ENCODE data around the gene GTF2A1.
A peak's percentile ranks its signal among the peaks of the same experiment; 100 is the strongest.

GTF2A1 gene

GRCh38 chr14:81192594-81192993 is 28.2 kb downstream of the GTF2A1 start:
- no peak overlapping the region for H3K27ac ChIP-seq (ENCODE audit: low read depth, low read length)

GRCh38 chr14:81187832-81188522 is 32.8 kb downstream of the GTF2A1 start:
- no peaks in the 10 kb centered on the region for H3K9me3 ChIP-seq (ENCODE audit: control insufficient read depth in 5 of 5, low read length in 5 of 5)
- H3K9ac ChIP-seq (ENCODE audit: low read length in 5 of 5): no peak overlapping the region
- no peaks in the 10 kb centered on the region for H3K27me3 ChIP-seq (ENCODE audit: control insufficient read depth in 5 of 5, insufficient read depth in 4 of 5, low read length in 5 of 5)
- no peak overlapping the region for H3K27ac ChIP-seq (ENCODE audit: low read depth, low read length)
- no peak overlapping the region for H3K4me3 ChIP-seq (ENCODE audit: low read depth in 1 of 5, low read length in 5 of 5)
- peaks cover 26 to 56% (median 35%) of the 10 kb centered on the region in 5 donors for H3K36me3 ChIP-seq (ENCODE audit: control insufficient read depth in 5 of 5, insufficient read depth in 5 of 5, low read length in 5 of 5)
- peaks cover 0 to 3% (median 0%) of the 10 kb centered on the region in 5 donors for H3K4me1 ChIP-seq (ENCODE audit: control insufficient read depth in 5 of 5, insufficient read depth in 5 of 5, low read length in 5 of 5)

More at GRCh38 chr14:81192594-81192993, 28.2 kb downstream of the GTF2A1 start:
- no peak overlapping the region for H3K4me3 ChIP-seq (ENCODE audit: low read depth in 1 of 5, low read length in 5 of 5)
- H3K9ac ChIP-seq (ENCODE audit: low read length in 5 of 5): no peak overlapping the region
- H3K9me3 ChIP-seq (ENCODE audit: control insufficient read depth in 5 of 5, low read length in 5 of 5): no peaks in the 10 kb centered on the region
- no peaks in the 10 kb centered on the region for H3K27me3 ChIP-seq (ENCODE audit: control insufficient read depth in 5 of 5, insufficient read depth in 4 of 5, low read length in 5 of 5)
- no peaks in the 10 kb centered on the region for H3K4me1 ChIP-seq (ENCODE audit: control insufficient read depth in 5 of 5, insufficient read depth in 5 of 5, low read length in 5 of 5)
- peaks cover 44 to 68% (median 54%) of the 10 kb centered on the region in 5 donors for H3K36me3 ChIP-seq (ENCODE audit: control insufficient read depth in 5 of 5, insufficient read depth in 5 of 5, low read length in 5 of 5)

GRCh38 chr14:81179631-81180030 is 41.1 kb downstream of the GTF2A1 start:
- Histone ChIP-seq H3K36me3 (ENCODE audit: control insufficient read depth in 5 of 5, insufficient read depth in 5 of 5, low read length in 5 of 5) (peaks cover 4 to 24% (median 7%) of the 10 kb centered on the region in 5 donors), H3K4me1 (ENCODE audit: control insufficient read depth in 5 of 5, insufficient read depth in 5 of 5, low read length in 5 of 5) (peaks cover 0 to 10% (median 3%) of the 10 kb centered on the region in 5 donors), H3K27me3 (ENCODE audit: control insufficient read depth in 5 of 5, insufficient read depth in 4 of 5, low read length in 5 of 5) (no peaks in the 10 kb centered on the region), H3K9ac (ENCODE audit: low read length in 5 of 5) (no peak overlapping the region), H3K4me3 (ENCODE audit: low read depth in 1 of 5, low read length in 5 of 5) (no peak overlapping the region), H3K27ac (ENCODE audit: low read depth, low read length) (peak overlapping the region; percentile 12), H3K9me3 (ENCODE audit: control insufficient read depth in 5 of 5, low read length in 5 of 5) (no peaks in the 10 kb centered on the region)

- Histone ChIP-seq H3K4me3 (ENCODE audit: low read depth in 1 of 5, low read length in 5 of 5) (no peak overlapping the region), H3K9me3 (ENCODE audit: control insufficient read depth in 5 of 5, low read length in 5 of 5) (no peaks in the 10 kb centered on the region), H3K27ac (ENCODE audit: low read depth, low read length) (no peak overlapping the region), H3K9ac (ENCODE audit: low read length in 5 of 5) (no peak overlapping the region), H3K27me3 (ENCODE audit: control insufficient read depth in 5 of 5, insufficient read depth in 4 of 5, low read length in 5 of 5) (no peaks in the 10 kb centered on the region), H3K4me1 (ENCODE audit: control insufficient read depth in 5 of 5, insufficient read depth in 5 of 5, low read length in 5 of 5) (peaks cover 0 to 10% (median 1%) of the 10 kb centered on the region in 5 donors), H3K36me3 (ENCODE audit: control insufficient read depth in 5 of 5, insufficient read depth in 5 of 5, low read length in 5 of 5) (peaks cover 0 to 10% (median 0%) of the 10 kb centered on the region in 5 donors)
These were observed 42.7 kb downstream of the GTF2A1 start for GRCh38 chr14:81178063-81178462.

- Histone ChIP-seq H3K27me3 (ENCODE audit: control insufficient read depth in 5 of 5, insufficient read depth in 4 of 5, low read length in 5 of 5) (no peaks in the 10 kb centered on the region), H3K9ac (ENCODE audit: low read length in 5 of 5) (peak overlapping the region in 1 of 5 donors; percentile 58), H3K4me3 (ENCODE audit: low read depth in 1 of 5, low read length in 5 of 5) (peak overlapping the region in 2 of 5 donors; percentile 12 to 42)
These were observed 43.5 kb downstream of the GTF2A1 start for GRCh38 chr14:81177225-81177624.

GRCh38 chr14:81176241-81176640 is 44.5 kb downstream of the GTF2A1 start:
- H3K27me3 ChIP-seq (ENCODE audit: control insufficient read depth in 5 of 5, insufficient read depth in 4 of 5, low read length in 5 of 5): no peaks in the 10 kb centered on the region
- peaks cover 0 to 10% (median 0%) of the 10 kb centered on the region in 5 donors for H3K4me1 ChIP-seq (ENCODE audit: control insufficient read depth in 5 of 5, insufficient read depth in 5 of 5, low read length in 5 of 5)
- H3K4me3 ChIP-seq (ENCODE audit: low read depth in 1 of 5, low read length in 5 of 5): no peak overlapping the region
- H3K9ac ChIP-seq (ENCODE audit: low read length in 5 of 5): no peak overlapping the region
- H3K36me3 ChIP-seq (ENCODE audit: control insufficient read depth in 5 of 5, insufficient read depth in 5 of 5, low read length in 5 of 5): peaks cover 0 to 8% (median 0%) of the 10 kb centered on the region in 5 donors
- H3K9me3 ChIP-seq (ENCODE audit: control insufficient read depth in 5 of 5, low read length in 5 of 5): no peaks in the 10 kb centered on the region
- no peak overlapping the region for H3K27ac ChIP-seq (ENCODE audit: low read depth, low read length)

More at GRCh38 chr14:81177225-81177624, 43.5 kb downstream of the GTF2A1 start:
- H3K9me3 ChIP-seq (ENCODE audit: control insufficient read depth in 5 of 5, low read length in 5 of 5): no peaks in the 10 kb centered on the region
- peaks cover 0 to 10% (median 0%) of the 10 kb centered on the region in 5 donors for H3K4me1 ChIP-seq (ENCODE audit: control insufficient read depth in 5 of 5, insufficient read depth in 5 of 5, low read length in 5 of 5)
- peaks cover 0 to 8% (median 0%) of the 10 kb centered on the region in 5 donors for H3K36me3 ChIP-seq (ENCODE audit: control insufficient read depth in 5 of 5, insufficient read depth in 5 of 5, low read length in 5 of 5)
- peak overlapping the region; percentile 8 for H3K27ac ChIP-seq (ENCODE audit: low read depth, low read length)

GRCh38 chr14:81172881-81173280 is 47.9 kb downstream of the GTF2A1 start:
- peaks cover 0 to 27% (median 14%) of the 10 kb centered on the region in 5 donors for H3K4me1 ChIP-seq (ENCODE audit: control insufficient read depth in 5 of 5, insufficient read depth in 5 of 5, low read length in 5 of 5)
- H3K4me3 ChIP-seq (ENCODE audit: low read depth in 1 of 5, low read length in 5 of 5): no peak overlapping the region
- no peak overlapping the region for H3K9ac ChIP-seq (ENCODE audit: low read length in 5 of 5)
- H3K36me3 ChIP-seq (ENCODE audit: control insufficient read depth in 5 of 5, insufficient read depth in 5 of 5, low read length in 5 of 5): peaks cover 0 to under 1% (median 0%) of the 10 kb centered on the region in 5 donors
- no peak overlapping the region for H3K27ac ChIP-seq (ENCODE audit: low read depth, low read length)
- H3K9me3 ChIP-seq (ENCODE audit: control insufficient read depth in 5 of 5, low read length in 5 of 5): no peaks in the 10 kb centered on the region
- no peaks in the 10 kb centered on the region for H3K27me3 ChIP-seq (ENCODE audit: control insufficient read depth in 5 of 5, insufficient read depth in 4 of 5, low read length in 5 of 5)

- Histone ChIP-seq H3K9me3 (ENCODE audit: control insufficient read depth in 5 of 5, low read length in 5 of 5) (no peaks in the 10 kb centered on the region), H3K9ac (ENCODE audit: low read length in 5 of 5) (no peak overlapping the region), H3K36me3 (ENCODE audit: control insufficient read depth in 5 of 5, insufficient read depth in 5 of 5, low read length in 5 of 5) (no peaks in the 10 kb centered on the region), H3K27me3 (ENCODE audit: control insufficient read depth in 5 of 5, insufficient read depth in 4 of 5, low read length in 5 of 5) (no peaks in the 10 kb centered on the region), H3K4me1 (ENCODE audit: control insufficient read depth in 5 of 5, insufficient read depth in 5 of 5, low read length in 5 of 5) (peaks cover 0 to 24% (median 14%) of the 10 kb centered on the region in 5 donors), H3K27ac (ENCODE audit: low read depth, low read length) (no peak overlapping the region), H3K4me3 (ENCODE audit: low read depth in 1 of 5, low read length in 5 of 5) (no peak overlapping the region)
These were observed 48.4 kb downstream of the GTF2A1 start for GRCh38 chr14:81172353-81172752.

- Histone ChIP-seq H3K4me1 (ENCODE audit: control insufficient read depth in 5 of 5, insufficient read depth in 5 of 5, low read length in 5 of 5) (peaks cover 0 to 17% (median 14%) of the 10 kb centered on the region in 5 donors), H3K27me3 (ENCODE audit: control insufficient read depth in 5 of 5, insufficient read depth in 4 of 5, low read length in 5 of 5) (no peaks in the 10 kb centered on the region), H3K36me3 (ENCODE audit: control insufficient read depth in 5 of 5, insufficient read depth in 5 of 5, low read length in 5 of 5) (no peaks in the 10 kb centered on the region), H3K9ac (ENCODE audit: low read length in 5 of 5) (peak overlapping the region in 4 of 5 donors; percentile 75 to 89 (median 86)), H3K9me3 (ENCODE audit: control insufficient read depth in 5 of 5, low read length in 5 of 5) (no peaks in the 10 kb centered on the region), H3K27ac (ENCODE audit: low read depth, low read length) (peak overlapping the region; percentile 89), H3K4me3 (ENCODE audit: low read depth in 1 of 5, low read length in 5 of 5) (peak overlapping the region in 3 of 5 donors; percentile 86 to 94 (median 94))
These were observed 49.9 kb downstream of the GTF2A1 start for GRCh38 chr14:81170829-81171195.

- Histone ChIP-seq H3K27me3 (ENCODE audit: control insufficient read depth in 5 of 5, insufficient read depth in 4 of 5, low read length in 5 of 5) (no peaks in the 10 kb centered on the region), H3K36me3 (ENCODE audit: control insufficient read depth in 5 of 5, insufficient read depth in 5 of 5, low read length in 5 of 5) (no peaks in the 10 kb centered on the region), H3K4me3 (ENCODE audit: low read depth in 1 of 5, low read length in 5 of 5) (peak overlapping the region; percentile 83 to 94 (median 86)), H3K27ac (ENCODE audit: low read depth, low read length) (peak overlapping the region; percentile 89), H3K9ac (ENCODE audit: low read length in 5 of 5) (peak overlapping the region; percentile 43 to 89 (median 84)), H3K9me3 (ENCODE audit: control insufficient read depth in 5 of 5, low read length in 5 of 5) (no peaks in the 10 kb centered on the region), H3K4me1 (ENCODE audit: control insufficient read depth in 5 of 5, insufficient read depth in 5 of 5, low read length in 5 of 5) (peaks cover 0 to 17% (median 14%) of the 10 kb centered on the region in 5 donors)
These were observed 50.5 kb downstream of the GTF2A1 start for GRCh38 chr14:81170104-81170828.

Measured in subcutaneous abdominal adipose tissue (tissue), 5 donors.